Spleen (tissue), 7 donors: ENCODE results near the gene UBL4A.
"Not testable (repeated sequence)": the region's sequence is repeated elsewhere in the genome, so short reads cannot be mapped to it uniquely, and the experiment has no call there.

Experiments
- CTCF ChIP-seq, 11 experiments: fragments of 200-600 bp in 7 of 11; fragments of 450-650 bp in 4 of 11; sonication (generic) in 4 of 11; IDR thresholded peaks in 8 of 11; conservative IDR thresholded peaks in 3 of 11; 1 replicate in 7 of 11; 2 replicates in 4 of 11; pipeline versions ENCODE4 v1.4.0 to v1.8.0; 2016 to 2021; ENCODE audit warnings: antibody characterized with exemption in 11 of 11, inconsistent platforms in 4 of 11, mild to moderate bottlenecking in 1 of 11
- POLR2A ChIP-seq, 3 donors: fragments of 450-650 bp; IDR thresholded peaks; one replicate each; pipeline ENCODE4 v1.5.1; 2017; ENCODE audit warnings: antibody characterized with exemption in 3 of 3, mild to moderate bottlenecking in 1 of 3
- POLR2AphosphoS5 ChIP-seq, 3 donors: sonication (generic); formaldehyde crosslinking; IDR thresholded peaks; one replicate each; pipeline ENCODE4 v1.5.1; 2017; ENCODE audit warnings: antibody characterized with exemption in 3 of 3
- donor health status: DM: no; HTN: no; CAD: no; lungs with moderate emphysema.
- donor health status: DM: no; HTN: no; CAD: no.
- donor health status: DM: no; HTN: no; CAD: no.

GRCh38 chrX:154501423-154501822 is 15.0 kb upstream of the UBL4A start:
- not testable (repeated sequence) for TF ChIP-seq CTCF (IDR thresholded peaks at IDR 0.05 in 8 of 11, conservative IDR thresholded peaks at IDR 0.05 in 3 of 11); POLR2AphosphoS5 (IDR thresholded peaks at IDR 0.05); POLR2A (IDR thresholded peaks at IDR 0.05)
